Suprapubic skin (tissue), 3 donors: Measurements from ENCODE around the gene SYPL1.

ENCODE experiments used
- POLR2A ChIP-seq, 2 donors: fragments of 450-650 bp; IDR thresholded peaks; one replicate each; pipeline ENCODE4 v1.6.1; 2017; ENCODE audit warnings: antibody characterized with exemption in 2 of 2, mild to moderate bottlenecking in 2 of 2, moderate library complexity in 2 of 2
- TF ChIP-seq, protein P1 (sequence below), 2 donors: fragments of 200-600 bp in 1 of 2; fragments of 450-650 bp in 1 of 2; sonication (generic) in 1 of 2; IDR thresholded peaks; one replicate each; pipeline ENCODE4 v1.5.1; 2016 to 2019; ENCODE audit warnings: antibody characterized with exemption in 2 of 2, mild to moderate bottlenecking in 1 of 2, moderate library complexity in 1 of 2

DNA sequence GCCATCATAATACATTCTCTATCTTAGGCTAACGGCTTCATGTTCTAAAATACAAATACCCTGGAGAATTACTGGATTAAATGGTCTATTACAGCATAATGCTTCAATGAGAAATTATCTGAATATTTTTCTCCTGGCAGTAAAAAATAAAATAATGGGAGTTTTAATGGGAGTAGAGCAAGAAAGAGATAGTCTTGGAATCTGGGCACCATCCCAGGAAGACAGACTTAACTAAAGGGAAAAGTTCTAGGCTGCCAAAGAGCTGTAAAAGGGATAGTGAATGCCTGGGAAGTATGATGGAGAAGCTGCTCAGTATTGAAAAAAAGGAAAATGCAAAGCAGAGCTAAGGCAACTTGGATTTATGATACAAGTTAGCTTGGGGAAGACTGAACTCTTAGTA lies 12.1 kb upstream of the SYPL1 start:
- TF ChIP-seq, protein P1, sequence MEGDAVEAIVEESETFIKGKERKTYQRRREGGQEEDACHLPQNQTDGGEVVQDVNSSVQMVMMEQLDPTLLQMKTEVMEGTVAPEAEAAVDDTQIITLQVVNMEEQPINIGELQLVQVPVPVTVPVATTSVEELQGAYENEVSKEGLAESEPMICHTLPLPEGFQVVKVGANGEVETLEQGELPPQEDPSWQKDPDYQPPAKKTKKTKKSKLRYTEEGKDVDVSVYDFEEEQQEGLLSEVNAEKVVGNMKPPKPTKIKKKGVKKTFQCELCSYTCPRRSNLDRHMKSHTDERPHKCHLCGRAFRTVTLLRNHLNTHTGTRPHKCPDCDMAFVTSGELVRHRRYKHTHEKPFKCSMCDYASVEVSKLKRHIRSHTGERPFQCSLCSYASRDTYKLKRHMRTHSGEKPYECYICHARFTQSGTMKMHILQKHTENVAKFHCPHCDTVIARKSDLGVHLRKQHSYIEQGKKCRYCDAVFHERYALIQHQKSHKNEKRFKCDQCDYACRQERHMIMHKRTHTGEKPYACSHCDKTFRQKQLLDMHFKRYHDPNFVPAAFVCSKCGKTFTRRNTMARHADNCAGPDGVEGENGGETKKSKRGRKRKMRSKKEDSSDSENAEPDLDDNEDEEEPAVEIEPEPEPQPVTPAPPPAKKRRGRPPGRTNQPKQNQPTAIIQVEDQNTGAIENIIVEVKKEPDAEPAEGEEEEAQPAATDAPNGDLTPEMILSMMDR (IDR thresholded peaks at IDR 0.05) = no peak
- TF ChIP-seq POLR2A (IDR thresholded peaks at IDR 0.05) = no peak
